PC-3 (cell line): Measurements from ENCODE around the gene NLE1.

Experiments
- CTCF ChIP-seq: fragments of 300-600 bp; sonication (generic); conservative IDR thresholded peaks from 2 replicates; pipeline ENCODE4 v1.5.1; 2017; ENCODE audit warnings: antibody characterized with exemption, low read depth, mild to moderate bottlenecking, low read length
- EZH2 ChIP-seq: fragments of 300-600 bp; sonication (generic); IDR thresholded peaks from one replicate; pipeline ENCODE4 v1.6.1; 2017; ENCODE audit warnings: antibody characterized with exemption, mild to moderate bottlenecking, low read length; ENCODE audit not compliant: unreplicated experiment

DNA sequence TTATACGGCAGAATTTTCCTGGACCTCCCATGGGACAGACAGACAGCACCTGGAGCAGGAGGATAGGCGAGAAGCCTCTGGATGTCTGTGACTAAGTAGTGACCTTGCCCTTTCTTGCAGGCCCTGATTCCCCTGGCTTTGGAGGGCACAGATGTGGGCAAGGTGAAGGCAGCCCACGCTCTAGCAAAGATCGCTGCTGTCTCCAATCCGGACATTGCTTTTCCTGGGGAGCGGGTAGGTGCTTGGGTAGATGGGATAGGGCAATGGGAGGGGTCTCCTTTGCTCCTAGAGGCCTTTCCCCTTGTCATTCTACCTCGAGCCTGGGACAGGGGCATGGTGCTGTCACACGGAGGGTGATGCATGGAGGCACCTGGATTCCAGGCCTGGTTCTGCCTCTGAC, 34.8 kb upstream of the NLE1 start:
- no peak for TF ChIP-seq CTCF
- TF ChIP-seq EZH2 = no peak
